Trophoblast cell (in vitro differentiated cells and primary cell): ENCODE results near the gene NPAS4.
A peak's percentile ranks its signal among the peaks of the same experiment; 100 is the strongest.

Source experiments
- DNase-seq, 2 donors: peaks; one replicate each; pipeline ENCODE4 v3.0.0-alpha.2; 2016
- H2AFZ ChIP-seq: 2 replicates; pipeline ENCODE4 v1.6.1; 2013; ENCODE audit warnings: low read length, moderate library complexity, mild to moderate bottlenecking; ENCODE audit not compliant: insufficient read depth, poor library complexity
- H2AK5ac ChIP-seq: 2 replicates; pipeline ENCODE4 v1.6.1; 2013; ENCODE audit warnings: mild to moderate bottlenecking, low read length
- H2BK120ac ChIP-seq: 2 replicates; pipeline ENCODE4 v1.6.1; 2013; ENCODE audit warnings: low read length, mild to moderate bottlenecking, moderate library complexity; ENCODE audit not compliant: insufficient read depth, poor library complexity
- H2BK12ac ChIP-seq: 2 replicates; pipeline ENCODE4 v1.6.1; 2013; ENCODE audit warnings: mild to moderate bottlenecking, low read length, moderate library complexity
- H2BK5ac ChIP-seq: 2 replicates; pipeline ENCODE4 v1.6.1; 2013; ENCODE audit warnings: low read length, low read depth, moderate library complexity, mild to moderate bottlenecking; ENCODE audit not compliant: poor library complexity
- H3K14ac ChIP-seq: 2 replicates; pipeline ENCODE4 v1.6.1; 2013; ENCODE audit warnings: mild to moderate bottlenecking, low read length
- H3K18ac ChIP-seq: 2 replicates; pipeline ENCODE4 v1.6.1; 2013; ENCODE audit warnings: mild to moderate bottlenecking, low read length
- H3K23ac ChIP-seq: 2 replicates; pipeline ENCODE4 v1.6.1; 2013; ENCODE audit warnings: low read length
- H3K27ac ChIP-seq: 2 replicates; pipeline ENCODE4 v1.5.1; 2013; ENCODE audit warnings: low read depth, mild to moderate bottlenecking, inconsistent platforms, low read length, moderate library complexity
- H3K27me3 ChIP-seq: 2 replicates; pipeline ENCODE4 v1.6.1; 2013; ENCODE audit warnings: inconsistent platforms, mild to moderate bottlenecking, low read length, moderate library complexity; ENCODE audit not compliant: insufficient read depth
- H3K36me3 ChIP-seq, 2 experiments: 1 replicate in 1 of 2; 2 replicates in 1 of 2; pipeline ENCODE4 v1.6.1; 2013; ENCODE audit warnings: low read length in 2 of 2, mild to moderate bottlenecking in 2 of 2, moderate library complexity in 1 of 2; ENCODE audit not compliant: insufficient read depth in 2 of 2, control insufficient read depth in 1 of 2
- H3K4ac ChIP-seq: 2 replicates; pipeline ENCODE4 v1.6.1; 2013; ENCODE audit warnings: low read depth, mild to moderate bottlenecking, low read length, moderate library complexity
- H3K4me1 ChIP-seq, 2 experiments: 1 replicate in 1 of 2; 2 replicates in 1 of 2; pipeline ENCODE4 v1.6.1; 2013; ENCODE audit warnings: low read length in 2 of 2, mild to moderate bottlenecking in 2 of 2, moderate library complexity in 1 of 2; ENCODE audit not compliant: insufficient read depth in 2 of 2, control insufficient read depth in 1 of 2
- H3K4me2 ChIP-seq: 2 replicates; pipeline ENCODE4 v1.6.1; 2013; ENCODE audit warnings: inconsistent platforms, mild to moderate bottlenecking, low read length, moderate library complexity
- H3K4me3 ChIP-seq: 2 replicates; pipeline ENCODE4 v1.5.1; 2013; ENCODE audit warnings: mild to moderate bottlenecking, low read depth, low read length, inconsistent platforms
- H3K79me1 ChIP-seq: one replicate; pipeline ENCODE4 v1.6.1; 2013; ENCODE audit warnings: low read length
- H3K79me2 ChIP-seq: 2 replicates; pipeline ENCODE4 v1.6.1; 2013; ENCODE audit warnings: low read length, mild to moderate bottlenecking; ENCODE audit not compliant: control insufficient read depth, insufficient read depth, poor library complexity
- H3K9ac ChIP-seq: 2 replicates; pipeline ENCODE4 v1.6.1; 2013; ENCODE audit warnings: mild to moderate bottlenecking, low read length
- H3K9me3 ChIP-seq: 2 replicates; pipeline ENCODE4 v1.6.1; 2013; ENCODE audit warnings: low read depth, mild to moderate bottlenecking, control low read depth, inconsistent platforms, low read length; ENCODE audit not compliant: insufficient read depth
- H4K12ac ChIP-seq: 2 replicates; pipeline ENCODE4 v1.6.1; 2013; ENCODE audit warnings: low read depth, mild to moderate bottlenecking, low read length, moderate library complexity
- H4K8ac ChIP-seq: 2 replicates; pipeline ENCODE4 v1.6.1; 2013; ENCODE audit warnings: low read depth, mild to moderate bottlenecking, low read length, moderate library complexity
- H4K91ac ChIP-seq: one replicate; pipeline ENCODE4 v1.6.1; 2013; ENCODE audit warnings: low read depth, mild to moderate bottlenecking, low read length, moderate library complexity
- WGBS: extraction: QIAGEN DNeasy Blood & Tissue Kit; methylation state at CpG from one replicate; pipeline ENCODE4 v1.1.7; 2013; ENCODE audit warnings: missing lambda C conversion rate; ENCODE audit not compliant: insufficient read length, insufficient coverage; ENCODE audit errors: extremely low coverage; 5-methylcytosine and 5-hydroxymethylcytosine counted together

Gene NPAS4

DNA sequence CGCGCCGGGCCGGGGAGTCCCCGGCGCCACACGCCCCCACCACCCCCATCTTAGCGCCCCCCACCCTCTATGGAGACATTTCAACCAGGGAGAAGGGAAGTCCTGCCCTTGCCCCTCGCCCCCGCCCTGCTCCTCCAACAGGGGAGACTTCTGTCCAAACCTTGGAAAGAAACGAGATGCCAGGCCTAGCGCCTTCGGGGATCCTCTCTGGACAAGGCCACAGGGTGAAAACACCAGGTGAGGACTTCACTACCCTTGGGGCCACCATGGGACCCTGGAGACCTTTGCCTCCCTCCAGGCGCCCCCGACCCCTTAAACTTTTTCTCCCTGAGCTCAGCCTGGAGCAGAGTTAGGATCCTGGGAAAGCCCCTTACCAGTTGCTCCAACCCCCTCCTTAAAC, 11.6 kb upstream of the NPAS4 start:
- Histone ChIP-seq H2AK5ac (no peak overlapping the region), H2BK12ac (no peak overlapping the region), H2AFZ (no peak overlapping the region), H3K9me3 (peaks cover 2% of the 10 kb centered on the region), H3K14ac (no peak overlapping the region), H3K36me3 (no peaks in the 10 kb centered on the region), H4K12ac (no peak overlapping the region), H4K8ac (no peak overlapping the region), H3K4me1 (peaks cover 0 to 2% of the 10 kb centered on the region in 2 experiments), H3K9ac (no peak overlapping the region), H2BK120ac (no peak overlapping the region), H3K79me1 (no peaks in the 10 kb centered on the region), H3K27me3 (no peaks in the 10 kb centered on the region), H3K27ac (no peak overlapping the region), H3K18ac (no peak overlapping the region), H3K23ac (no peak overlapping the region), H3K4me2 (peak overlapping the region; percentile 93), H3K79me2 (no peaks in the 10 kb centered on the region), H3K4ac (no peak overlapping the region), H4K91ac (no peak overlapping the region), H2BK5ac (no peak overlapping the region), H3K4me3 (no peak overlapping the region)
- WGBS = no CpG with 5 or more reads among the region's 15 CpGs
- DNase-seq = no peak

DNA sequence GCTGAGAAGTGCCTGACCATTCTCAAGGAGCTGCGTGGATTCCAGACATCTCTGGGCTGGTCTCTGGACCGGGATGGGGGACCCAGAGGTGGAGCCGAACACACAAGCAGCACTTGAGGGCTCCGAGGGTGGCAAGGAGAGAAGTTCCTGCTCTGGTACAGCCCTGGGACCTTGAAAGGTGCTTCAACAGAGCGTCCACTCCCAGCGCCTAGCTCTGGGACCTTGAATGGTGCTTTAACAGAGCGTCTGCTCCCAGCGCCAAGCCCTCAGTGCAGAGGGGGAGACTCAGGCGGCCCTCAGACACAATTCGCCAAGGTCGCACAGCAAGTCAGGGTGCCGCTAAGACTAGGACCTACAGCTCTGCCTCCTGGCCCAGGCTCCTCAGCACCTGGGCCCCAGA, 10.6 kb upstream of the NPAS4 start:
- Histone ChIP-seq H2BK120ac (no peak overlapping the region), H3K4me2 (no peak overlapping the region), H3K27me3 (no peaks in the 10 kb centered on the region), H4K8ac (no peak overlapping the region), H3K23ac (no peak overlapping the region), H2BK12ac (no peak overlapping the region), H3K4ac (no peak overlapping the region), H3K18ac (no peak overlapping the region), H3K4me3 (no peak overlapping the region), H2BK5ac (no peak overlapping the region), H3K79me2 (no peaks in the 10 kb centered on the region), H4K91ac (no peak overlapping the region), H3K9me3 (peaks cover 2% of the 10 kb centered on the region), H3K14ac (no peak overlapping the region), H3K9ac (no peak overlapping the region), H2AFZ (no peak overlapping the region), H4K12ac (no peak overlapping the region), H3K79me1 (no peaks in the 10 kb centered on the region), H3K4me1 (peaks cover 0 to 2% of the 10 kb centered on the region in 2 experiments), H2AK5ac (no peak overlapping the region), H3K36me3 (no peaks in the 10 kb centered on the region), H3K27ac (no peak overlapping the region)
- no CpG with 5 or more reads among the region's 12 CpGs for WGBS
- DNase-seq = no peak

DNA sequence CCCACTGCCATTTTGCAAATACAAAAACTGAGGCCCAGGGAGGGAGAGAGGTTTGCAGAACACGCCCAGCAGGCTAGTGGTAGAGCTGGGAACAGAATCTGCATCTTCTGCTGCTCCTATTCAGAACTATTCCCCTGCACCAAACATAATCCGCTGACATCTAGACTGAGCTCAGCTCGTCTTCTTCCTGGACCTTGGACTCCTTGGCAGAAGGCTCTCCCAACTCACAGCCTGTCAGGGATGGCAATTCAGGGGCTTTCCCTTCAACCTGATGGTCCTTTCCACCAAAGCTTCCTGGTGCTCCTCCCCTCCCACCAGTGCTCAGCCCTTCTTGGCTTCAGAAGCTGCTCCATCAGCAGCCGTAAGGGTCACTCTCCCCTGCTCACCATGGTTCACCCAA, 9.5 kb upstream of the NPAS4 start:
- Histone ChIP-seq H2BK12ac (no peak overlapping the region), H3K4me2 (no peak overlapping the region), H4K91ac (no peak overlapping the region), H3K79me2 (no peaks in the 10 kb centered on the region), H3K27me3 (no peaks in the 10 kb centered on the region), H3K18ac (no peak overlapping the region), H3K27ac (no peak overlapping the region), H2AK5ac (no peak overlapping the region), H3K23ac (no peak overlapping the region), H2BK5ac (no peak overlapping the region), H3K9ac (no peak overlapping the region), H3K36me3 (no peaks in the 10 kb centered on the region), H3K9me3 (no peaks in the 10 kb centered on the region), H2AFZ (no peak overlapping the region), H3K79me1 (no peaks in the 10 kb centered on the region), H3K4me1 (peaks cover 0 to 2% of the 10 kb centered on the region in 2 experiments), H3K4ac (no peak overlapping the region), H3K4me3 (no peak overlapping the region), H4K8ac (no peak overlapping the region), H3K14ac (no peak overlapping the region), H4K12ac (no peak overlapping the region), H2BK120ac (no peak overlapping the region)
- no peak for DNase-seq
- no CpG with 5 or more reads among the region's 4 CpGs for WGBS

DNA sequence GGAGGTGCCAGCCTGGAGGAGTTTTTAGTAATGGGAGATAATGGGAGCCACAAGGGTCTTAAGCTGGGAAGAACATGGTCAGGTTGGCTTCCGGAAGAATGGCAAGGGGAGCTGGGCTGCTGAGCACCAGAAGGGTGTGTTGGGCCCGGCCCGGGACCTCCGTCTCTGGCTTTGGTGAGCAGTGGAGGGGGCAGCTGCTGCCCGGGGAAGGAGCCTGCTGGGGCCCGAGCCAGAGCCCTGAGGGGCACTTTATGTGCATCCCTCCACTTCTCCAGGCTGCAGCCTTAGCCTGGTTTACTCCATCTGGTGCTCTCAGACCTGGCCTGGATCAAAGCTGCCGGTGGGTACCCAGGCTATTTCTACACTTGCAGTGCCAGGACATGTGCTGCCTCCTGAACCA, 8.7 kb upstream of the NPAS4 start:
- no peaks in the 10 kb centered on the region for H3K79me1 ChIP-seq
- no peaks in the 10 kb centered on the region for H3K36me3 ChIP-seq
- H2BK120ac ChIP-seq = no peak overlapping the region
- no peak overlapping the region for H3K4ac ChIP-seq
- no peak overlapping the region for H4K91ac ChIP-seq
- H3K9ac ChIP-seq = no peak overlapping the region
- no CpG with 5 or more reads among the region's 7 CpGs for WGBS
- H3K79me2 ChIP-seq = no peaks in the 10 kb centered on the region
- no peaks in the 10 kb centered on the region for H3K9me3 ChIP-seq
- H2AK5ac ChIP-seq = no peak overlapping the region
- H2BK5ac ChIP-seq = no peak overlapping the region
- no peak overlapping the region for H2AFZ ChIP-seq
- no peak overlapping the region for H3K23ac ChIP-seq
- no peaks in the 10 kb centered on the region for H3K27me3 ChIP-seq
- H3K4me3 ChIP-seq = no peak overlapping the region
- H2BK12ac ChIP-seq = no peak overlapping the region
- H3K18ac ChIP-seq = no peak overlapping the region
- no peak for DNase-seq
- no peak overlapping the region for H3K14ac ChIP-seq
- H4K12ac ChIP-seq = no peak overlapping the region
- peaks cover 0 to 2% of the 10 kb centered on the region in 2 experiments for H3K4me1 ChIP-seq
- H3K4me2 ChIP-seq = no peak overlapping the region
- H3K27ac ChIP-seq = no peak overlapping the region
- H4K8ac ChIP-seq = no peak overlapping the region
